Activated T-helper 17 cell treated with anti-CD3 and anti-CD28 coated beads, Interleukin-2, amount 50 U/mL, for 72 hours (primary cell): ENCODE measurements around the gene PTPN13. TPM values are rescaled to one million over a fixed set of nuclear protein-coding genes. Genes with fewer than 3 reads are reported as not detected.
"Not testable (repeated sequence)": the region's sequence is repeated elsewhere in the genome, so short reads cannot be mapped to it uniquely, and the experiment has no call there.

Experiments used
- ATAC-seq: fragments of 150-1000 bp; cut with Tn5 transposase; replicated peaks from 2 replicates; pipeline ENCODE4 v1.10.0; 2021; ENCODE audit warnings: mild to moderate bottlenecking, moderate library complexity
- H3K27ac Mint-ChIP-seq: one replicate; pipeline ENCODE4 v1.8.0; 2022; ENCODE audit warnings: mixed read lengths
- H3K27me3 Mint-ChIP-seq: one replicate; pipeline ENCODE4 v1.8.0; 2022; ENCODE audit warnings: mixed read lengths
- H3K36me3 Mint-ChIP-seq: one replicate; pipeline ENCODE4 v1.8.0; 2022; ENCODE audit warnings: low read depth, mild to moderate bottlenecking, mixed read lengths
- H3K4me1 Mint-ChIP-seq: one replicate; pipeline ENCODE4 v1.8.0; 2022; ENCODE audit warnings: mixed read lengths
- H3K4me3 Mint-ChIP-seq: one replicate; pipeline ENCODE4 v1.8.0; 2022; ENCODE audit warnings: mild to moderate bottlenecking, mixed read lengths
- H3K9me3 Mint-ChIP-seq: one replicate; pipeline ENCODE4 v1.8.0; 2022; ENCODE audit warnings: mixed read lengths
- total RNA-seq, 2 donors: library from RNA; stranded (reverse); gene quantifications; one replicate each; pipeline ENCODE4 v1.2.3, GENCODE V29; 2022

The PTPN13 gene
- total RNA-seq, 2 donors from 2014 or later: 14.5 to 23.0 TPM

- H3K27ac Mint-ChIP-seq: no peak overlapping the region
- H3K9me3 Mint-ChIP-seq: no peaks in the 10 kb centered on the region
- no peaks in the 10 kb centered on the region for H3K27me3 Mint-ChIP-seq
- no peak overlapping the region for H3K4me3 Mint-ChIP-seq
- H3K36me3 Mint-ChIP-seq: no peaks in the 10 kb centered on the region
- peaks cover 9% of the 10 kb centered on the region for H3K4me1 Mint-ChIP-seq
- no peak for ATAC-seq
Observed at GRCh38 chr4:86683167-86683566, 89.1 kb downstream of the PTPN13 start.

DNA sequence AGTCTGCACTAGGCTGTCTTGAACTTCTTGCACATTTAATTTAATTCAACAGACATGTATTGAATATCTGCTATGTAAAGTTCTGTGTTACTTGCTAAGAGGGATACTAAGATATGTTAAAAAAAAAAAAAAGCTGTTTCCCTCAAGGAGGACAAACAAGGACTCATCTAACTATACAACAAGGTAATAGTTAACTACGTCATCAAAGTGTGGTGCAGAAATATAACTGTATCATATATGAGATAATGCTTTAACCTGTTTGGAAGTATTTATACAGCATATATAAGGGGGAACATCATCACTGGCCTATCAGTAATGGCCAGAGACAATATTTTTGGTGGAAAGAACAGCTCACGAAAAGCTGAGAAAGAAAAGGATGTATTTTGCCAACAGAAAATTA is 89.9 kb downstream of the PTPN13 start:
- ATAC-seq: no peak
- H3K9me3 Mint-ChIP-seq: no peaks in the 10 kb centered on the region
- no peak overlapping the region for H3K4me3 Mint-ChIP-seq
- no peaks in the 10 kb centered on the region for H3K27me3 Mint-ChIP-seq
- no peak overlapping the region for H3K27ac Mint-ChIP-seq
- H3K36me3 Mint-ChIP-seq: no peaks in the 10 kb centered on the region
- H3K4me1 Mint-ChIP-seq: peaks cover 7% of the 10 kb centered on the region

DNA sequence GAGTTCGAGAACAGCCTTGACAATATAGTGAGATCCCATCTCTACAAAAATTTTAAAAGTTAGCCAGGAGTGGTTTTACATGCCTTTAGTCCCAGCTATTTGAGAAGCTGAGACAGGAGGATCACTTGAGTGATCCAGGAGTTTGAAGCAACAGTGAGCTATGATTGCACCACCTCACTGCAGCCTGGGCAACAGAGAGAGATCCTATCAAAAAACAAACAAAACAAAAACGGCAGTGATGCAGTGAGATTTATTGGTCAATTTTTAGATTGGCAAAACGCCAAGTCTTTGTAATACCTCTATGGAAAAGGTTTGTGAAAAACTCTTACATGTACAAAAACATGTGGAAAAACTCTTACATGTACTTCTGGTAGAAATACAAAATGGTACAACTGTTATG is 91.3 kb downstream of the PTPN13 start:
- no peak for ATAC-seq
- Mint-ChIP-seq H3K9me3 (no peaks in the 10 kb centered on the region), H3K27ac (no peak overlapping the region), H3K4me1 (peaks cover 3% of the 10 kb centered on the region), H3K4me3 (no peak overlapping the region), H3K27me3 (no peaks in the 10 kb centered on the region), H3K36me3 (peaks cover 7% of the 10 kb centered on the region)

DNA sequence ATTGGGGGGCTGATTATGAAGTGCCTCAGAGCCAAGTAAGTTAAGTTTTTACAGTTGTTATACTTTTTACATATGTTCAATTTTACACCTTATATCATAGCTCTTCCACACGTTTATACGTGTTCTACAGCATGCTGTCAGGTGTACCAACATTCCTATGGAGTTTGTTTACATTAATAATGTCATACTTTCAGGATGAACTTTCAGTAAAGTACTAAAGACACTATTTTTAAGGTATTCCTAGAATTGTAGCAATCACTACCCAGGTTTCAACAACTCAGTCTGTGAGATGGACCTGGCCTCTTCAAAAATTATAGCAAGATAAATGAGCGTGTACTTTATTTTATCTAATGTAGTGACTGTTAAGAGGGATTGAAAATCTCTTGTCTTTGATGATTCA is 92.6 kb downstream of the PTPN13 start:
- Mint-ChIP-seq H3K9me3 (no peaks in the 10 kb centered on the region), H3K27me3 (no peaks in the 10 kb centered on the region), H3K4me1 (peaks cover 3% of the 10 kb centered on the region), H3K4me3 (no peak overlapping the region), H3K27ac (no peak overlapping the region), H3K36me3 (peaks cover 7% of the 10 kb centered on the region)
- no peak for ATAC-seq

GRCh38 chr4:86688026-86688425 is 93.9 kb downstream of the PTPN13 start:
- Mint-ChIP-seq H3K27ac (no peak overlapping the region), H3K36me3 (peaks cover 7% of the 10 kb centered on the region), H3K9me3 (no peaks in the 10 kb centered on the region), H3K27me3 (no peaks in the 10 kb centered on the region), H3K4me1 (peaks cover 3% of the 10 kb centered on the region), H3K4me3 (no peak overlapping the region)
- ATAC-seq: no peak

- Mint-ChIP-seq H3K4me1 (no peaks in the 10 kb centered on the region), H3K9me3 (no peaks in the 10 kb centered on the region), H3K27ac (no peak overlapping the region), H3K27me3 (no peaks in the 10 kb centered on the region), H3K36me3 (peaks cover 14% of the 10 kb centered on the region), H3K4me3 (no peak overlapping the region)
- ATAC-seq: no peak
Observed at GRCh38 chr4:86704601-86705000, 110.5 kb downstream of the PTPN13 start.

GRCh38 chr4:86706923-86707597 is 112.9 kb downstream of the PTPN13 start:
- no peaks in the 10 kb centered on the region for H3K27me3 Mint-ChIP-seq
- H3K9me3 Mint-ChIP-seq: no peaks in the 10 kb centered on the region
- ATAC-seq: no peak
- H3K4me1 Mint-ChIP-seq: no peaks in the 10 kb centered on the region
- H3K27ac Mint-ChIP-seq: no peak overlapping the region
- H3K36me3 Mint-ChIP-seq: peaks cover 1% of the 10 kb centered on the region
- H3K4me3 Mint-ChIP-seq: no peak overlapping the region

- H3K4me1 Mint-ChIP-seq: no peaks in the 10 kb centered on the region
- ATAC-seq: no peak
- H3K4me3 Mint-ChIP-seq: no peak overlapping the region
- H3K27ac Mint-ChIP-seq: no peak overlapping the region
- H3K9me3 Mint-ChIP-seq: peaks cover 4% of the 10 kb centered on the region
- H3K36me3 Mint-ChIP-seq: peaks cover 36% of the 10 kb centered on the region
- H3K27me3 Mint-ChIP-seq: no peaks in the 10 kb centered on the region
Observed at GRCh38 chr4:86717651-86718050, 123.5 kb downstream of the PTPN13 start.

DNA sequence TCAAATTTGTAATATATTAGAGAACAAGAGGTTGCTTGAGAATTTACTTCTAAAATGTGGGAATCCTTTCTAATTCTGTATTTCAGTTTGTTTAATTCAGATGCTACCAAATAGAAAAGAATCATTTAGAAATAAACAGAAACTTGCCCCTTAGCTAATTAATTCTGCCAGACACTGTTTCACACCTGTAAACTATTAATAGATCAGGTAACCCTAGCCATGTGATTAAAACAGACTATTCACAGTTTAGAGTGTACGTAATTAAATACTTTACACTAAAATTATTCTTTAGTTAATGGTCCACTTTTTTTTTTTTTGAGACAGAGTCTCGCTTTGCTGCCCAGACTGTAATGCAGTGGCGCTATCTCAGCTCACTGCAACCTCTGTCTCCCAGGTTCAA is 124.0 kb downstream of the PTPN13 start:
- Mint-ChIP-seq H3K4me3 (no peak overlapping the region), H3K36me3 (peaks cover 40% of the 10 kb centered on the region), H3K9me3 (peaks cover 4% of the 10 kb centered on the region), H3K27ac (no peak overlapping the region), H3K4me1 (no peaks in the 10 kb centered on the region), H3K27me3 (no peaks in the 10 kb centered on the region)
- ATAC-seq: no peak

- not testable (repeated sequence) for H3K9me3 Mint-ChIP-seq, H3K4me1 Mint-ChIP-seq, ATAC-seq, H3K4me3 Mint-ChIP-seq, H3K27me3 Mint-ChIP-seq, H3K27ac Mint-ChIP-seq
- peaks cover 41% of the 10 kb centered on the region for H3K36me3 Mint-ChIP-seq
Observed at GRCh38 chr4:86719149-86719548, 125.0 kb downstream of the PTPN13 start.

DNA sequence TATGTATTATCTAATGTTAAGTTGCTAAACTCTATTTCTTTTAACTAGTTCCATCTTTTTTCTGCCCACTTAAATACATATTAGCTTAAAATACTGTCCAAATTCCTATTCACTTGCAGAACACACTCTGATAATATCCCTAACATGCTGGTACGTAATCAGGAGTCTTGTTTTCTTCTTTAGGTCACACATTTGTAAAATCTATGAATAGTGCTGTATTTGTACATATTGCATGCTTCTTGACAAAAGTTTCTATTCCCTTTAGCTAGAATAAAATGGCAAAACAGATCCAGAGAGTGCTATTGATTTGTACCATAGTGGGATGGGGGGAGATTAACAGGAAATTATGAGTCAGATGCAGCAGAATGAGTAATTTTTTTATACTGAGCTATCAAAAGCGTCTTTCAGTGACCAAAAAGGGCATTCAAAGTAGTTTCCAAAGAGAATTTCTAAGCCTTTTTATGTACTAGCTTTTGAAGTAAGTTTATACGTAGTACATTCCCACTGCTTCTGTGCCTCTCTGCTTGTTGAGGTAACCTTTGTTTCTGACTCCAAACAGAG is 126.5 kb downstream of the PTPN13 start:
- peak overlapping the region; percentile 1 for H3K27ac Mint-ChIP-seq
- peaks cover 56% of the 10 kb centered on the region for H3K36me3 Mint-ChIP-seq
- peaks cover 4% of the 10 kb centered on the region for H3K9me3 Mint-ChIP-seq
- no peaks in the 10 kb centered on the region for H3K27me3 Mint-ChIP-seq
- H3K4me1 Mint-ChIP-seq: no peaks in the 10 kb centered on the region
- peak; percentile 51 for ATAC-seq
- H3K4me3 Mint-ChIP-seq: peak overlapping the region; percentile 2

GRCh38 chr4:86721412-86721811 is 127.3 kb downstream of the PTPN13 start:
- no peak overlapping the region for H3K4me3 Mint-ChIP-seq
- no peaks in the 10 kb centered on the region for H3K27me3 Mint-ChIP-seq
- no peak for ATAC-seq
- peaks cover 64% of the 10 kb centered on the region for H3K36me3 Mint-ChIP-seq
- peaks cover 4% of the 10 kb centered on the region for H3K9me3 Mint-ChIP-seq
- no peaks in the 10 kb centered on the region for H3K4me1 Mint-ChIP-seq
- peak overlapping the region; percentile 1 for H3K27ac Mint-ChIP-seq

DNA sequence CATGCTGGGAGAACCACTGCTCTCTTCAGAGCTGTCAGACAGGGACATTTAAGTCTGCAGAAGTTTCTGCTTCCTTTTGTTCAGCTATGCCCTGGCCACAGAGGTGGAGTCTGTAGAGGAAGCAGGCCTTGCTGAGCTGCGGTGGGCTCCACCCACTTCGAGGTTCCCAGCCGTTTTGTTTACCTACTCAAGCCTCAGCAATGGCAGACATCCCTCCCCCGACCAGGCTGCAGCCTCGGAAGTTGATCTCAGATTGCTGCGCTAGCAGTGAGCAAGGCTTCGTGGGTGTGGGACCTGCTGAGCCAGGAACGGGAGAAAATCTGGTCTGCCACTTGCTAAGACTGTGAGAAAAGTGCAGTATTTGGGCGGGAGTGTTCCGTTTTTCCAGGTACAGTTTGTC is 136.2 kb downstream of the PTPN13 start:
- H3K27me3 Mint-ChIP-seq: no peaks in the 10 kb centered on the region
- peaks cover 76% of the 10 kb centered on the region for H3K36me3 Mint-ChIP-seq
- H3K4me1 Mint-ChIP-seq: peaks cover 17% of the 10 kb centered on the region
- H3K9me3 Mint-ChIP-seq: peaks cover 5% of the 10 kb centered on the region
- peak overlapping the region; percentile 51 for H3K27ac Mint-ChIP-seq
- peak overlapping the region; percentile 66 for H3K4me3 Mint-ChIP-seq
- ATAC-seq: peak; percentile 62

GRCh38 chr4:86737244-86737643 is 143.1 kb downstream of the PTPN13 start:
- Mint-ChIP-seq H3K9me3 (no peaks in the 10 kb centered on the region), H3K27ac (no peak overlapping the region), H3K4me3 (no peak overlapping the region), H3K4me1 (no peaks in the 10 kb centered on the region), H3K27me3 (no peaks in the 10 kb centered on the region), H3K36me3 (peaks cover 83% of the 10 kb centered on the region)
- no peak for ATAC-seq

DNA sequence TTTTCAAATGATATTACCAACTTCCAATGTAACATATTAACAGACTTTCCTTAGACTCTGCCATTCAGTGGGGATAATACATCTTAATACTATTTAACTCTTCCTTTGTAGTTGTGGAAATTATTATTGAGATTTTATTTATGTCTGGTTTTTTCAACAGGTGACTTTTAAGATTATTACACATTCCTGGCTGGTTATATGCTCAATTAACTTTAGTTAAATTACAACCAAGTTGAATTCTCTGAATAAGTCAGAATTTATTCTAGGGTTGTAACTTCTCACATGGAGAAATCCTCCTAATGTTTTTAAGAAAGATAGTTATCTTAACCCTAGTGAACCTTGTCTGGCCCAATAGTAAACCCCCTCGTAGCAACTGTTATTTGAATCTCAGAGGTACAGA is 147.7 kb downstream of the PTPN13 start:
- no peak overlapping the region for H3K27ac Mint-ChIP-seq
- H3K36me3 Mint-ChIP-seq: peaks cover 68% of the 10 kb centered on the region
- no peak overlapping the region for H3K4me3 Mint-ChIP-seq
- no peaks in the 10 kb centered on the region for H3K27me3 Mint-ChIP-seq
- ATAC-seq: no peak
- no peaks in the 10 kb centered on the region for H3K9me3 Mint-ChIP-seq
- H3K4me1 Mint-ChIP-seq: no peaks in the 10 kb centered on the region
